GM23338 (cell line): ENCODE data around the gene TREM1. TPM values are rescaled to one million over a fixed set of nuclear protein-coding genes. Genes with fewer than 3 reads are reported as not detected.

Source experiments
- ATAC-seq: fragments of 200-7000 bp; cut with Tn5 transposase; 3 replicates; pipeline ENCODE4 v1.9.1; 2020
- DNase-seq: peaks from one replicate; pipeline ENCODE4 v3.0.0-alpha.2; 2015; ENCODE audit warnings: low spot score
- H2AFZ ChIP-seq: fragments of 200-600 bp; sonication (generic); 2 replicates; pipeline ENCODE4 v1.8.0; 2016; ENCODE audit warnings: antibody characterized with exemption, mild to moderate bottlenecking, moderate library complexity
- H3F3A ChIP-seq: fragments of 200-600 bp; sonication (generic); replicated peaks from 2 replicates; pipeline ENCODE4 v1.8.0; 2017; ENCODE audit warnings: antibody characterized with exemption, mixed run types, low read depth
- H3K27ac ChIP-seq: fragments of 200-600 bp; sonication (generic); 2 replicates; pipeline ENCODE4 v1.6.1; 2016; ENCODE audit warnings: low read depth
- H3K27me3 ChIP-seq: fragments of 200-600 bp; sonication (generic); 2 replicates; pipeline ENCODE4 v1.8.0; 2016; ENCODE audit warnings: mild to moderate bottlenecking, mixed run types, moderate library complexity; ENCODE audit not compliant: insufficient read depth
- H3K36me3 ChIP-seq: fragments of 200-600 bp; sonication (generic); 2 replicates; pipeline ENCODE4 v1.8.0; 2016; ENCODE audit warnings: mild to moderate bottlenecking; ENCODE audit not compliant: insufficient read depth
- H3K4me1 ChIP-seq: fragments of 200-600 bp; sonication (generic); 2 replicates; pipeline ENCODE4 v1.8.0; 2016; ENCODE audit warnings: mild to moderate bottlenecking, moderate library complexity; ENCODE audit not compliant: insufficient read depth
- H3K4me2 ChIP-seq: fragments of 200-600 bp; sonication (generic); 2 replicates; pipeline ENCODE4 v1.7.1; 2017; ENCODE audit warnings: mixed run types
- H3K4me3 ChIP-seq: fragments of 200-600 bp; sonication (generic); 2 replicates; pipeline ENCODE4 v1.6.1; 2016; ENCODE audit warnings: mixed run types
- H3K79me2 ChIP-seq: fragments of 200-600 bp; sonication (generic); replicated peaks from 2 replicates; pipeline ENCODE4 v1.8.0; 2017; ENCODE audit warnings: mild to moderate bottlenecking; ENCODE audit not compliant: insufficient read depth
- H3K9me2 ChIP-seq: fragments of 200-600 bp; sonication (generic); 2 replicates; pipeline ENCODE4 v1.8.0; 2017; ENCODE audit not compliant: insufficient read depth
- H4K20me1 ChIP-seq: fragments of 200-600 bp; sonication (generic); replicated peaks from 2 replicates; pipeline ENCODE4 v1.8.0; 2017; ENCODE audit warnings: mild to moderate bottlenecking; ENCODE audit not compliant: insufficient read depth
- H3K27ac Mint-ChIP-seq: 2 replicates; pipeline ENCODE4 v1.8.0; 2020; ENCODE audit warnings: inconsistent platforms, mild to moderate bottlenecking, moderate library complexity, mixed read lengths
- H3K27me3 Mint-ChIP-seq: 3 replicates; pipeline ENCODE4 v1.8.0; 2022; ENCODE audit warnings: low read depth, mild to moderate bottlenecking, moderate library complexity, mixed read lengths, inconsistent platforms; ENCODE audit not compliant: insufficient read depth, poor library complexity
- H3K36me3 Mint-ChIP-seq: 3 replicates; pipeline ENCODE4 v1.8.0; 2021; ENCODE audit warnings: low read depth, mild to moderate bottlenecking, inconsistent platforms, moderate library complexity, mixed read lengths
- H3K4me1 Mint-ChIP-seq: 3 replicates; pipeline ENCODE4 v1.8.0; 2020; ENCODE audit warnings: mild to moderate bottlenecking, inconsistent platforms, mixed read lengths
- H3K4me3 Mint-ChIP-seq: 3 replicates; pipeline ENCODE4 v1.8.0; 2021; ENCODE audit warnings: moderate library complexity, mild to moderate bottlenecking, inconsistent platforms, mixed read lengths
- H3K9me3 Mint-ChIP-seq: 3 replicates; pipeline ENCODE4 v1.8.0; 2020; ENCODE audit warnings: moderate library complexity, mild to moderate bottlenecking, inconsistent platforms, mixed read lengths
- CREB1 ChIP-seq: fragments of 250-450 bp; sonication (Bioruptor Pico); IDR thresholded peaks from 2 replicates; pipeline ENCODE4 v1.5.0; 2020; ENCODE audit warnings: low read depth, mild to moderate bottlenecking, moderate library complexity
- CTCF ChIP-seq, 2 experiments: fragments of 200-600 bp in 1 of 2; sonication (generic) in 1 of 2; conservative IDR thresholded peaks; 2 replicates each; pipeline versions ENCODE4 v1.5.1 to v1.6.1; 2016 to 2017; ENCODE audit warnings: antibody characterized with exemption in 2 of 2, low read depth in 2 of 2, mild to moderate bottlenecking in 2 of 2, moderate library complexity in 1 of 2
- ETS1 ChIP-seq: IDR thresholded peaks from 2 replicates; pipeline ENCODE4 v1.6.1; 2016; ENCODE audit warnings: antibody characterized with exemption
- EZH2 ChIP-seq: fragments of 200-600 bp; sonication (generic); IDR thresholded peaks from one replicate; pipeline ENCODE4 v1.8.0; 2017; ENCODE audit warnings: antibody characterized with exemption, mild to moderate bottlenecking, low read depth; ENCODE audit not compliant: unreplicated experiment
- EZH2phosphoT487 ChIP-seq: fragments of 200-600 bp; sonication (generic); IDR thresholded peaks from one replicate; pipeline ENCODE4 v1.8.1; 2018; ENCODE audit warnings: antibody characterized with exemption; ENCODE audit not compliant: unreplicated experiment
- JUNB ChIP-seq: IDR thresholded peaks from one replicate; pipeline ENCODE4 v1.6.1; 2016; ENCODE audit warnings: antibody characterized with exemption; ENCODE audit not compliant: unreplicated experiment
- NANOG ChIP-seq: IDR thresholded peaks from 2 replicates; pipeline ENCODE4 v1.6.1; 2016; ENCODE audit warnings: antibody characterized with exemption, borderline replicate concordance
- POLR2AphosphoS5 ChIP-seq: IDR thresholded peaks from 2 replicates; pipeline ENCODE4 v1.6.1; 2016; ENCODE audit warnings: antibody characterized with exemption, low read depth
- REST ChIP-seq: IDR thresholded peaks from one replicate; pipeline ENCODE4 v1.6.1; 2018; ENCODE audit warnings: antibody characterized with exemption; ENCODE audit not compliant: unreplicated experiment
- STAT1 ChIP-seq: IDR thresholded peaks from one replicate; pipeline ENCODE4 v1.6.1; 2016; ENCODE audit warnings: antibody characterized with exemption; ENCODE audit not compliant: unreplicated experiment
- ZNF114 ChIP-seq: fragments of 250-450 bp; sonication (Bioruptor Pico); IDR thresholded peaks from 2 replicates; pipeline ENCODE4 v1.5.0; 2020; ENCODE audit warnings: mild to moderate bottlenecking, moderate library complexity
- ZNF331 ChIP-seq: fragments of 250-450 bp; sonication (Bioruptor Pico); IDR thresholded peaks from 2 replicates; pipeline ENCODE4 v1.5.0; 2020; ENCODE audit warnings: low read depth, mild to moderate bottlenecking, moderate library complexity
- ZNF462 ChIP-seq: fragments of 250-450 bp; sonication (Bioruptor Pico); IDR thresholded peaks from 2 replicates; pipeline ENCODE4 v1.5.0; 2020; ENCODE audit warnings: mild to moderate bottlenecking, moderate library complexity
- polyA plus RNA-seq: library from polyadenylated mRNA; unstranded; fragments of >200 nt; fragmentation: Nextera tagmentation; extraction: Ambion mirVana; gene quantifications from 2 replicates; pipeline ENCODE4 v1.2.1, GENCODE V29; 2016
- total RNA-seq: library from RNA; depleted of rRNA; stranded (reverse); fragments of >200 nt; shearing (Covaris generic); gene quantifications from 2 replicates; pipeline ENCODE4 v1.2.3, GENCODE V29; 2014

TREM1 gene
- total and polyA plus RNA-seq, 2 experiments from 2014 or later, result not detected

- TF ChIP-seq ZNF114 (CRISPR knock-in tag) (no peak), ZNF462 (no peak), CREB1 (CRISPR knock-in tag) (no peak), NANOG (no peak), STAT1 (no peak), ETS1 (no peak), POLR2AphosphoS5 (no peak), REST (no peak), ZNF331 (CRISPR knock-in tag) (no peak), EZH2 (no peak), EZH2phosphoT487 (no peak), CTCF (conservative IDR thresholded peaks at IDR 0.05; ENCODE audit: low read depth in 2 of 2) (no peak), JUNB (no peak)
- H3K4me1 Mint-ChIP-seq, result no peaks in the 10 kb centered on the region
These were observed 19.9 kb downstream of the TREM1 start for GRCh38 chr6:41266541-41266940.

More at GRCh38 chr6:41266541-41266940, 19.9 kb downstream of the TREM1 start:
- Mint-ChIP-seq H3K27me3 (no peaks in the 10 kb centered on the region), H3K36me3 (peaks cover 8% of the 10 kb centered on the region; the same call in 2 of the 3 replicates), H3K4me3 (no peak overlapping the region), H3K9me3 (peaks cover 16% of the 10 kb centered on the region), H3K27ac (no peak overlapping the region)
- Histone ChIP-seq H3F3A (no peaks in the 10 kb centered on the region), H3K27me3 (no peaks in the 10 kb centered on the region), H3K79me2 (no peaks in the 10 kb centered on the region), H3K27ac (no peak overlapping the region), H3K4me3 (no peak overlapping the region), H3K9me2 (peaks cover 6% of the 10 kb centered on the region; the same call in 1 of the 2 replicates), H3K36me3 (no peaks in the 10 kb centered on the region), H4K20me1 (no peaks in the 10 kb centered on the region), H2AFZ (no peak overlapping the region), H3K4me2 (no peak overlapping the region), H3K4me1 (no peaks in the 10 kb centered on the region)
- ATAC-seq, result no peak
- DNase-seq, result no peak
